Chondrocyte (in vitro differentiated cells): ENCODE data around the gene VOPP1. TPM values are rescaled to one million over a fixed set of nuclear protein-coding genes. Genes with fewer than 3 reads are reported as not detected.

Experiments
- DNase-seq: peaks from one replicate; pipeline ENCODE4 v3.0.0; 2021; ENCODE audit warnings: mixed read lengths, low spot score
- H3K27ac Mint-ChIP-seq: one replicate; pipeline ENCODE4 v1.8.0; 2021; ENCODE audit warnings: mild to moderate bottlenecking, moderate library complexity, mixed read lengths; ENCODE audit not compliant: unreplicated experiment
- H3K27me3 Mint-ChIP-seq: 2 replicates; pipeline ENCODE4 v1.8.0; 2021; ENCODE audit warnings: low read depth, mixed read lengths
- H3K36me3 Mint-ChIP-seq: 2 replicates; pipeline ENCODE4 v1.8.0; 2021; ENCODE audit warnings: low read depth, mixed read lengths
- H3K4me1 Mint-ChIP-seq: 2 replicates; pipeline ENCODE4 v1.8.0; 2021; ENCODE audit warnings: low read depth, mild to moderate bottlenecking, mixed read lengths
- H3K4me3 Mint-ChIP-seq: one replicate; pipeline ENCODE4 v1.8.0; 2021; ENCODE audit warnings: mild to moderate bottlenecking, moderate library complexity, mixed read lengths; ENCODE audit not compliant: unreplicated experiment
- H3K9me3 Mint-ChIP-seq: 2 replicates; pipeline ENCODE4 v1.8.0; 2021; ENCODE audit warnings: low read depth, mixed read lengths
- CTCF ChIP-seq: fragments of 200-600 bp; sonication (generic); IDR thresholded peaks from 2 replicates; pipeline ENCODE4 v1.5.0; 2021; ENCODE audit warnings: antibody characterized with exemption, mild to moderate bottlenecking, moderate library complexity
- total RNA-seq: library from RNA; stranded (reverse); gene quantifications from 3 replicates; pipeline ENCODE4 v1.2.1, GENCODE V29; 2021

Gene VOPP1
- total RNA-seq, 1 donor from 2014 or later = 69.2 TPM

- Mint-ChIP-seq H3K4me3 (peak overlapping the region; percentile 29), H3K9me3 (no peaks in the 10 kb centered on the region), H3K27me3 (peaks cover 2% of the 10 kb centered on the region), H3K4me1 (peaks cover 37% of the 10 kb centered on the region), H3K27ac (peak overlapping the region; percentile 76), H3K36me3 (peaks cover 3% of the 10 kb centered on the region)
- no peak for DNase-seq
- no peak for TF ChIP-seq CTCF
Observed at GRCh38 chr7:55574051-55574717, 1.9 kb upstream of the VOPP1 start.

- H3K36me3 Mint-ChIP-seq = peaks cover under 1% of the 10 kb centered on the region
- H3K4me1 Mint-ChIP-seq = peaks cover 46% of the 10 kb centered on the region
- no peak for DNase-seq
- H3K27ac Mint-ChIP-seq = peak overlapping the region; percentile 76
- TF ChIP-seq CTCF = no peak
- no peaks in the 10 kb centered on the region for H3K9me3 Mint-ChIP-seq
- peak overlapping the region; percentile 67 for H3K4me3 Mint-ChIP-seq
- H3K27me3 Mint-ChIP-seq = no peaks in the 10 kb centered on the region
Observed at GRCh38 chr7:55573234-55573900, 1.1 kb upstream of the VOPP1 start.

GRCh38 chr7:55571511-55572377 is 558 bp downstream of the VOPP1 start:
- peak; percentile 88 for DNase-seq
- Mint-ChIP-seq H3K27me3 (no peaks in the 10 kb centered on the region), H3K36me3 (no peaks in the 10 kb centered on the region), H3K4me3 (peak overlapping the region; percentile 89), H3K4me1 (peaks cover 56% of the 10 kb centered on the region), H3K27ac (peak overlapping the region; percentile 91), H3K9me3 (no peaks in the 10 kb centered on the region)
- TF ChIP-seq CTCF = peak; percentile 30

GRCh38 chr7:55570939-55571338 is 1.4 kb downstream of the VOPP1 start:
- Mint-ChIP-seq H3K9me3 (no peaks in the 10 kb centered on the region), H3K27ac (peak overlapping the region; percentile 84), H3K4me1 (peaks cover 56% of the 10 kb centered on the region), H3K4me3 (peak overlapping the region; percentile 89), H3K36me3 (no peaks in the 10 kb centered on the region), H3K27me3 (no peaks in the 10 kb centered on the region)
- no peak for DNase-seq
- no peak for TF ChIP-seq CTCF
